DND-41 (cell line): ENCODE data around the gene HES4.

Source experiments
- ATAC-seq: fragments of 200-7000 bp; cut with Tn5 transposase; 3 replicates; pipeline ENCODE4 v1.9.1; 2021; ENCODE audit warnings: low read depth; ENCODE audit not compliant: insufficient read depth
- DNase-seq: peaks from one replicate; pipeline ENCODE4 v3.0.0-alpha.2; 2020
- H2AFZ ChIP-seq: 2 replicates; pipeline ENCODE4 v1.6.0; 2012; ENCODE audit warnings: low read depth, low read length
- H3K27ac ChIP-seq: 2 replicates; pipeline ENCODE4 v1.5.1; 2012; ENCODE audit warnings: low read length, inconsistent platforms
- H3K27me3 ChIP-seq: fragments of 200-600 bp; sonication (generic); 2 replicates; pipeline ENCODE4 v1.6.0; 2012; ENCODE audit warnings: low read length, mild to moderate bottlenecking, inconsistent platforms; ENCODE audit not compliant: insufficient read depth, poor library complexity
- H3K36me3 ChIP-seq: 2 replicates; pipeline ENCODE4 v1.5.1; 2012; ENCODE audit warnings: low read length, inconsistent platforms; ENCODE audit not compliant: insufficient read depth
- H3K4me1 ChIP-seq: 2 replicates; pipeline ENCODE4 v1.5.1; 2012; ENCODE audit warnings: mild to moderate bottlenecking, low read length; ENCODE audit not compliant: insufficient read depth
- H3K4me2 ChIP-seq: 2 replicates; pipeline ENCODE4 v1.6.0; 2012; ENCODE audit warnings: mild to moderate bottlenecking, moderate library complexity, low read length, inconsistent platforms; ENCODE audit not compliant: insufficient read depth
- H3K4me3 ChIP-seq, 2 experiments: fragments of 200-600 bp in 1 of 2; shearing (Covaris generic) in 1 of 2; 2 replicates each; pipeline ENCODE4 v1.5.1; 2012 to 2016; ENCODE audit warnings: inconsistent platforms in 2 of 2, low read length in 2 of 2, mild to moderate bottlenecking in 2 of 2, low read depth in 1 of 2, moderate library complexity in 1 of 2
- H3K79me2 ChIP-seq: 2 replicates; pipeline ENCODE4 v1.6.0; 2012; ENCODE audit warnings: low read length, inconsistent platforms; ENCODE audit not compliant: insufficient read depth
- H3K9ac ChIP-seq: 2 replicates; pipeline ENCODE4 v1.6.0; 2012; ENCODE audit warnings: low read depth, mild to moderate bottlenecking, inconsistent platforms, low read length, moderate library complexity
- H3K9me3 ChIP-seq: 2 replicates; pipeline ENCODE4 v1.5.1; 2012; ENCODE audit warnings: low read length, moderate library complexity, mild to moderate bottlenecking, inconsistent platforms; ENCODE audit not compliant: insufficient read depth, severe bottlenecking
- H4K20me1 ChIP-seq: 2 replicates; pipeline ENCODE4 v1.6.0; 2012; ENCODE audit warnings: low read length; ENCODE audit not compliant: insufficient read depth
- CTCF ChIP-seq: IDR thresholded peaks from 2 replicates; pipeline ENCODE4 v1.5.1; 2012; ENCODE audit warnings: borderline replicate concordance, low read length, moderate library complexity, mild to moderate bottlenecking; ENCODE audit not compliant: poor library complexity, severe bottlenecking; ENCODE audit errors: extremely low read depth
- EZH2 ChIP-seq: IDR thresholded peaks from 3 replicates; pipeline ENCODE4 v1.6.1; 2012; ENCODE audit warnings: borderline replicate concordance, low read depth, mild to moderate bottlenecking, moderate library complexity, low read length, inconsistent platforms; ENCODE audit not compliant: severe bottlenecking

HES4 gene

GRCh38 chr1:975896-976683 is 23.8 kb downstream of the HES4 start:
- peak overlapping the region; percentile 90 for H3K4me2 ChIP-seq
- peaks cover 6% of the 10 kb centered on the region for H4K20me1 ChIP-seq
- H3K9ac ChIP-seq = peak overlapping the region; percentile 59
- peak overlapping the region; percentile 36; the same call in 1 of the 2 replicates for H3K27ac ChIP-seq
- no peaks in the 10 kb centered on the region for H3K9me3 ChIP-seq
- DNase-seq (peak; percentile 68), ATAC-seq (peak; percentile 88)
- no peaks in the 10 kb centered on the region for H3K36me3 ChIP-seq
- peak overlapping the region; percentile 78 for H2AFZ ChIP-seq
- peaks cover 9% of the 10 kb centered on the region for H3K27me3 ChIP-seq
- H3K4me1 ChIP-seq = peaks cover 15% of the 10 kb centered on the region
- peak overlapping the region in 1 of 2 experiments; percentile 57; a peak in 2 of 4 replicates for H3K4me3 ChIP-seq
- no peaks in the 10 kb centered on the region for H3K79me2 ChIP-seq
- TF ChIP-seq CTCF (peak; percentile 66), EZH2 (peak; percentile 61)

- no peak for ATAC-seq
- no peak for TF ChIP-seq CTCF
- no peak for TF ChIP-seq EZH2
- Histone ChIP-seq H3K4me1 (peaks cover 15% of the 10 kb centered on the region), H3K9me3 (no peaks in the 10 kb centered on the region), H3K9ac (peak overlapping the region; percentile 59; the same call in 1 of the 2 replicates), H3K4me3 (0 out of 4 replicates have a peak overlapping the region, but pooled peaks of 1 of the 2 experiments have one; percentile 57), H2AFZ (no peak overlapping the region), H3K27ac (no peak overlapping the region), H4K20me1 (peaks cover 6% of the 10 kb centered on the region), H3K27me3 (peaks cover 9% of the 10 kb centered on the region), H3K4me2 (peak overlapping the region; percentile 90), H3K79me2 (no peaks in the 10 kb centered on the region), H3K36me3 (no peaks in the 10 kb centered on the region)
- DNase-seq = no peak
Measured at GRCh38 chr1:975365-975764, 24.5 kb downstream of the HES4 start.

GRCh38 chr1:974687-975328 is 25.1 kb downstream of the HES4 start:
- Histone ChIP-seq H3K4me1 (peaks cover 15% of the 10 kb centered on the region), H3K4me3 (no peak overlapping the region), H4K20me1 (peaks cover 4% of the 10 kb centered on the region), H2AFZ (no peak overlapping the region), H3K9ac (no peak overlapping the region), H3K9me3 (no peaks in the 10 kb centered on the region), H3K27ac (no peak overlapping the region), H3K79me2 (no peaks in the 10 kb centered on the region), H3K4me2 (no peak overlapping the region), H3K36me3 (no peaks in the 10 kb centered on the region), H3K27me3 (peaks cover 9% of the 10 kb centered on the region)
- ATAC-seq (no peak), DNase-seq (no peak)
- no peak for TF ChIP-seq EZH2
- no peak for TF ChIP-seq CTCF
